Left lung (tissue), 10 donors: ENCODE results near the gene PDCD1. TPM values are rescaled to one million over a fixed set of nuclear protein-coding genes. Genes with fewer than 3 reads are reported as not detected.

Source experiments
- ATAC-seq: fragments of 200-7000 bp; cut with Tn5 transposase; one replicate; pipeline ENCODE4 v1.9.1; 2020; ENCODE audit warnings: moderate library complexity
- DNase-seq, 4 donors: peaks; one replicate each; pipeline ENCODE4 v3.0.0-alpha.2; 2013 to 2020
- H3K27ac ChIP-seq, 2 donors: fragments of 200-600 bp; sonication (generic) in 1 of 2; one replicate each; pipeline versions ENCODE4 v1.5.0 to v1.8.0; 2020 to 2021
- H3K27me3 ChIP-seq, 2 donors: fragments of 200-600 bp; sonication (generic) in 1 of 2; one replicate each; pipeline versions ENCODE4 v1.5.0 to v1.8.0; 2020 to 2021
- H3K36me3 ChIP-seq, 2 donors: fragments of 200-600 bp; sonication (generic) in 1 of 2; one replicate each; pipeline versions ENCODE4 v1.5.0 to v1.8.0; 2020 to 2021
- H3K4me1 ChIP-seq, 2 donors: fragments of 200-600 bp; one replicate each; pipeline ENCODE4 v1.8.0; 2021
- H3K4me3 ChIP-seq, 2 donors: fragments of 200-600 bp; sonication (generic) in 1 of 2; one replicate each; pipeline versions ENCODE4 v1.5.0 to v1.8.0; 2020 to 2021; ENCODE audit warnings: mild to moderate bottlenecking in 1 of 2
- H3K9me3 ChIP-seq, 2 donors: fragments of 200-600 bp; sonication (generic) in 1 of 2; one replicate each; pipeline versions ENCODE4 v1.5.0 to v1.8.0; 2020 to 2021
- CTCF ChIP-seq, 2 donors: fragments of 200-600 bp; sonication (generic) in 1 of 2; IDR thresholded peaks; one replicate each; pipeline versions ENCODE4 v1.5.0 to v1.8.0; 2021; ENCODE audit warnings: antibody characterized with exemption in 2 of 2
- intact Hi-C, 2 donors: fragments of 100-400 bp; cut with DNase I; formaldehyde crosslinking; loops; one replicate each; pipeline versions ENCODE4 v1.11.2 to v1.14.2; 2022
- polyA plus RNA-seq, 6 donors: library from polyadenylated mRNA; unstranded; fragments of 120-200 nt; gene quantifications; one replicate each; pipeline ENCODE4 v1.2.1, GENCODE V29; 2013; ENCODE audit not compliant: insufficient read length in 6 of 6
- total RNA-seq, 2 donors: library from RNA; stranded (reverse); fragmentation: NEBNext Ultra II Directional; extraction: Animal tissue kit (Norgen Biotek cat#: 25700); gene quantifications; one replicate each; pipeline ENCODE4 v1.2.1, GENCODE V29; 2021
- donor health status: DM: no; HTN: yes; CAD: no.
- donor health status: DM: no; HTN: no; CAD: no.

Gene PDCD1
- total and polyA plus RNA-seq, 8 donors, result 0.15 to 1.1 (median 0.31) TPM

- TF ChIP-seq CTCF (IDR thresholded peaks at IDR 0.05), result no peak
- no peak for ATAC-seq
- Histone ChIP-seq H3K36me3 (no peaks in the 10 kb centered on the region), H3K27ac (no peak overlapping the region), H3K4me3 (no peak overlapping the region), H3K9me3 (no peaks in the 10 kb centered on the region), H3K4me1 (peaks cover 0 to 3% of the 10 kb centered on the region in 2 donors), H3K27me3 (peaks cover 0 to 38% of the 10 kb centered on the region in 2 donors)
- peak in 1 of 4 donors; percentile 72 for DNase-seq
- intact Hi-C loops, result loop anchor here in 1 of 2 donors (10.0 kb wide), 1 partner anchor 138 kb away; the partner anchor contains the start of gene D2HGDH
Measured at GRCh38 chr2:241873081-241873802, 14.5 kb upstream of the PDCD1 start.

DNA sequence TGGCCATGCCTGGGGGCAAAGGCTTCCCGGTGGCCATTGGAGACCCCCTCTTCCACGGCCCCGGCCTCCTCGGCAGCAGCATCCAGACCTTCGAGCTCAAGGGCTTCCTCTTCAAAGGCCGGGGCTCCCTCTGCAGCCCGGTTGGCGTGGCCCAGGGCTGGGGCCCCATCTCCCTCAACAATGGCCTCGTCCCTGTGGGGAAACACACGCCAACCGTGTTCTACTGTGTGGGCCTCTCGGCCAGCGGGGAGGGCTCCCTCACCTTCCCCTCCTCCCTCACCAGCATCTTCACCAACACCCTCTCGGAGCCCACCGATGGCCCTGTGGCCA, 13.6 kb upstream of the PDCD1 start:
- intact Hi-C loops, result loop anchor here in 1 of 2 donors (10.0 kb wide), 1 partner anchor 137 kb away; the partner anchor contains the start of gene D2HGDH
- peaks cover 0 to 47% of the 10 kb centered on the region in 2 donors for H3K27me3 ChIP-seq
- no peaks in the 10 kb centered on the region for H3K4me1 ChIP-seq
- no peak overlapping the region for H3K27ac ChIP-seq
- H3K4me3 ChIP-seq, result no peak overlapping the region
- ATAC-seq (no peak), DNase-seq (peak in 1 of 4 donors; percentile 58)
- no peaks in the 10 kb centered on the region for H3K9me3 ChIP-seq
- TF ChIP-seq CTCF (IDR thresholded peaks at IDR 0.05), result no peak
- no peaks in the 10 kb centered on the region for H3K36me3 ChIP-seq

- no peak overlapping the region for H3K4me3 ChIP-seq
- H3K9me3 ChIP-seq, result no peaks in the 10 kb centered on the region
- no peaks in the 10 kb centered on the region for H3K36me3 ChIP-seq
- no peak for TF ChIP-seq CTCF (IDR thresholded peaks at IDR 0.05)
- H3K27ac ChIP-seq, result no peak overlapping the region
- intact Hi-C loops, result loop anchor here in 1 of 2 donors (10.0 kb wide), 1 partner anchor 137 kb away; the partner anchor contains the start of gene D2HGDH
- peak in 1 of 4 donors; percentile 80 for DNase-seq
- no peaks in the 10 kb centered on the region for H3K4me1 ChIP-seq
- no peak for ATAC-seq
- peaks cover 0 to 53% of the 10 kb centered on the region in 2 donors for H3K27me3 ChIP-seq
Measured at GRCh38 chr2:241871538-241872312, 13.0 kb upstream of the PDCD1 start.

DNA sequence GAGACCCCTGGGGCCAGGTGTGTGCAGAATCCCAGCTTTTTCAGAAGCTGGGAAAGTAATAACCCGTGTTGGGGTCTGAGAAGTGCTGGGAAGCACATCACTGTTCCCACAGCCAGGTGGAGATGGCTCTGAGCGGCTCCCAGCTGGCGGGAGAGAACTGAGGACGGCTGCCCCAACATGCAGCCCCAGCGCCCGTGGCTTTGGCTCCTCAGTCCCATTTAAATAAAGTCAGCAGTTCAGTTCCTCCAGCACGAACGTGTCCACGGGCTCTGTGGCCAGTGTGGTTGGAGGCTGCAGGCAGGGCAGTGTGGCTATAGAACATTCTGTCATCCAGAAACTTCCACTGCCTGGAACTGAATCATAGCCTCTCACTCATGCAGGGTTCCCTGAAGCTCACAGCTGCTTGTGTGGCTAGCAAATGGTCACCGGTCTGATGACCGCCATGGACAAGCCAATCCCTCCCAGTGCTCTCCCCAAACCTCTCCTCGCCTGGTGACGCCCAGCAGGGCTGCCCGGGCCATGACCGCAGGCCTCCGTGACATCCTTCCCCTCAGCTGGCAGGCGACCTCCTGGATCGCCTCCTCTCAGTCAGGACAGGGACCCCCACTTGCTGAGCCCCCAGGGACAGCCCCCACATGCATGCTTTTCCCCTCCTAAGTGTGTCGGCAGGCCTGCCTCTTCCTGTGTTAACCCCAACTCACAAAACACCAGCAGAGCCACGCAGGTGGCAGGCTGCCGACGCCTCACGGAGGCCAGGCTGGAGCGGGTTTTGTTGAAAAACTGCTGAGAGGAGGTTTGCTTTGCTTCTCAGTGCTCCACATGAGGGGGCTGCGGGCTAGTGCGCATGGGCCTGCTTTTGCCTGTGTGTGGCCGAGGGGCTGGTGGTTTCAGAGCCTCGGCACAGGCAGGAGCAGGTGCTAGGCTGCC, 12.2 kb upstream of the PDCD1 start:
- no peak for ATAC-seq
- Histone ChIP-seq H3K27ac (no peak overlapping the region), H3K9me3 (no peaks in the 10 kb centered on the region), H3K27me3 (peaks cover 0 to 61% of the 10 kb centered on the region in 2 donors), H3K36me3 (no peaks in the 10 kb centered on the region), H3K4me3 (no peak overlapping the region), H3K4me1 (no peaks in the 10 kb centered on the region)
- DNase-seq, result peak in 1 of 4 donors; percentile 74
- intact Hi-C loops, result loop anchor here in 1 of 2 donors (10.0 kb wide), 1 partner anchor 136 kb away; the partner anchor contains the start of gene D2HGDH
- no peak for TF ChIP-seq CTCF (IDR thresholded peaks at IDR 0.05)
